ENCODE measurements around the gene ZFP64.
A peak's percentile ranks its signal among the peaks of the same experiment; 100 is the strongest.

ZFP64 gene

GRCh38 chr20:52130406-52130805 lies 61.2 kb downstream of the ZFP64 start:
- DNase-seq (ENCODE audit: low read depth), result no peak
- TF ChIP-seq, protein P1, sequence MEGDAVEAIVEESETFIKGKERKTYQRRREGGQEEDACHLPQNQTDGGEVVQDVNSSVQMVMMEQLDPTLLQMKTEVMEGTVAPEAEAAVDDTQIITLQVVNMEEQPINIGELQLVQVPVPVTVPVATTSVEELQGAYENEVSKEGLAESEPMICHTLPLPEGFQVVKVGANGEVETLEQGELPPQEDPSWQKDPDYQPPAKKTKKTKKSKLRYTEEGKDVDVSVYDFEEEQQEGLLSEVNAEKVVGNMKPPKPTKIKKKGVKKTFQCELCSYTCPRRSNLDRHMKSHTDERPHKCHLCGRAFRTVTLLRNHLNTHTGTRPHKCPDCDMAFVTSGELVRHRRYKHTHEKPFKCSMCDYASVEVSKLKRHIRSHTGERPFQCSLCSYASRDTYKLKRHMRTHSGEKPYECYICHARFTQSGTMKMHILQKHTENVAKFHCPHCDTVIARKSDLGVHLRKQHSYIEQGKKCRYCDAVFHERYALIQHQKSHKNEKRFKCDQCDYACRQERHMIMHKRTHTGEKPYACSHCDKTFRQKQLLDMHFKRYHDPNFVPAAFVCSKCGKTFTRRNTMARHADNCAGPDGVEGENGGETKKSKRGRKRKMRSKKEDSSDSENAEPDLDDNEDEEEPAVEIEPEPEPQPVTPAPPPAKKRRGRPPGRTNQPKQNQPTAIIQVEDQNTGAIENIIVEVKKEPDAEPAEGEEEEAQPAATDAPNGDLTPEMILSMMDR (IDR thresholded peaks at IDR 0.05; ENCODE audit: low read depth, low read length), result no peak
- TF ChIP-seq MYC (IDR thresholded peaks at IDR 0.05; ENCODE audit: low read depth, low read length), result no peak
- no peak overlapping the region for H3K4me3 ChIP-seq (ENCODE audit: low read depth, low read length)

- no peak overlapping the region for H3K4me3 ChIP-seq (ENCODE audit: low read depth, low read length)
- DNase-seq (ENCODE audit: low read depth), result no peak
- TF ChIP-seq MYC (IDR thresholded peaks at IDR 0.05; ENCODE audit: low read depth, low read length), result no peak
- TF ChIP-seq, protein P1 (IDR thresholded peaks at IDR 0.05; ENCODE audit: low read depth, low read length), result no peak
- TF ChIP-seq POLR2A (IDR thresholded peaks at IDR 0.05; ENCODE audit: extremely low read depth, insufficient read length), result no peak
- TF ChIP-seq, protein P2, sequence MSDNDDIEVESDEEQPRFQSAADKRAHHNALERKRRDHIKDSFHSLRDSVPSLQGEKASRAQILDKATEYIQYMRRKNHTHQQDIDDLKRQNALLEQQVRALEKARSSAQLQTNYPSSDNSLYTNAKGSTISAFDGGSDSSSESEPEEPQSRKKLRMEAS (IDR thresholded peaks at IDR 0.05; ENCODE audit: low read depth, low read length), result no peak
These were observed 62.0 kb downstream of the ZFP64 start for GRCh38 chr20:52129611-52130010.

DNA sequence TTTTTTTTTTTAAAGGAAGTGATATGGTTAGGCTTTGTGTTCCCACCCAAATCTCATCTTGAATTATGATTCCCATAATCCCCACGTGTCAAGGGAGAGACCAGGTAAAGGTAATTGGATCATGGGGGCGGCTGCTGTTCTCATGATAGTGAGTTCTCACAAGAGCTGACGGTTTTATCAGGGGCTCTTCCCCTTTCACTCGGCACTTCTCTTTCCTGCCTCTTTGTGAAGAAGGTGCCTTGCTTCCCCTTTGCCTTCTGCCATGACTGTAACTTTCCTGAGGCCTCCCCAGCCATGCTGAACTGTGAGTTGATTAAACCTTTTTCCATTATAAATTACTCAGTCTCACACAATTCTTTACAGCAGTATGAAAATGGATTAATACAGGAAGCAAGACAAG lies 64.3 kb downstream of the ZFP64 start:
- H3K4me3 ChIP-seq (ENCODE audit: low read depth, low read length), result no peak overlapping the region
- TF ChIP-seq POLR2A (IDR thresholded peaks at IDR 0.05; ENCODE audit: extremely low read depth, insufficient read length) (no peak), MYC (IDR thresholded peaks at IDR 0.05; ENCODE audit: low read depth, low read length) (no peak)
- TF ChIP-seq, protein P1 (IDR thresholded peaks at IDR 0.05; ENCODE audit: low read depth, low read length), result no peak
- TF ChIP-seq, protein P2 (IDR thresholded peaks at IDR 0.05; ENCODE audit: low read depth, low read length), result no peak
- DNase-seq (ENCODE audit: low read depth), result peak; percentile 54

DNA sequence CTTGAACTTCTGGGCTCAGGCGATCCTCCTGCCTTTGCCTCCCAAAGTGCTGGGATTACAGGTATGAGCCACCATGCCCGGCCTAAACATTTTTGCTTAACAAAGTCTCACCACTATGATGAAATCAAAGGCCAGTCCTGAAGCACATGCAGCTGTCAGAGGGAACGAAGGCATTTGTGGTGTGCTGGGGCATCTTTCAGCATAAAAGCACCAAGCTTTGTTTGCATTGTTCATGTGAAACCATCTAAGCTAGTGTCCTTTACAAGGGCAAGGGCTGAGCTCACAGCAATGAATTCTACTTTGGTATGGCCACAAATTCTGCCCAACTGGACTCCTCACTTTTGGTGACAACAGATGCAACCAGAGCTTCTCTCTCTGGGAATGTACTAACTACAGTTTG lies 66.8 kb downstream of the ZFP64 start:
- H3K4me3 ChIP-seq (ENCODE audit: low read depth, low read length), result no peak overlapping the region
- TF ChIP-seq POLR2A (IDR thresholded peaks at IDR 0.05; ENCODE audit: extremely low read depth, insufficient read length) (no peak), MYC (IDR thresholded peaks at IDR 0.05; ENCODE audit: low read depth, low read length) (no peak)
- TF ChIP-seq, protein P2 (IDR thresholded peaks at IDR 0.05; ENCODE audit: low read depth, low read length), result no peak
- no peak for DNase-seq (ENCODE audit: low read depth)

- no peak for DNase-seq (ENCODE audit: low read depth)
- H3K4me3 ChIP-seq (ENCODE audit: low read depth, low read length), result no peak overlapping the region
- TF ChIP-seq POLR2A (IDR thresholded peaks at IDR 0.05; ENCODE audit: extremely low read depth, insufficient read length), result no peak
- TF ChIP-seq, protein P2 (IDR thresholded peaks at IDR 0.05; ENCODE audit: low read depth, low read length), result no peak
- no peak for TF ChIP-seq MYC (IDR thresholded peaks at IDR 0.05; ENCODE audit: low read depth, low read length)
- TF ChIP-seq, protein P1 (IDR thresholded peaks at IDR 0.05; ENCODE audit: low read depth, low read length), result no peak
These were observed 72.9 kb downstream of the ZFP64 start for GRCh38 chr20:52118696-52119095.

DNA sequence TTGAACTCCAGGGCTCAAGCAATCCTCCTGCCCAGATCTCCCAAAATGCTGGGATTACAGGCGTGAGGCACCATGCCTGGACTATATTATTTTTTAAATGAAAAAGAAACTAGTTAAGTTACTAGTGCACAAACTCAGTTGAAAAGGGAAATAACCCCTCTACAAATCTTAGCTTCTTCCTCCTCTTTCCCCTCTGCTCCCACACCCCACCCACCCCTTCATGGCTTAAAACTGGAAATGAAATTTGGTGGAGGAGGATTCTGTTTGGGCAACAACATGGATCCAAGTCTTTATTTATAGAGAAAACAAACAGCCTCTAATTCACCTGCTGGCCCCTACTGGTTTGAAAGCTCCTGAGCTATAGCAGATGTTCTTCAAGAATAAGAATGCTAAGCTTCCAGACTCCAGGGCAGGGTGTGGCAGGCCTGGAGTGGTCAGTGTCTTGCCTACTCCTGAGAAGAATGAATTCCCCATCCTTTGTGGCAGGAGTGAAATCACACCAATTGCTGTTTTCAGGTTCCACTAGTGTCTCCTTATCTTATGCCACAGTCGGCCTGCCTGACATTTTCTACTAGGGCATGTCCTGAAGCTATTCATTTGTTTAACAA lies 73.5 kb downstream of the ZFP64 start:
- no peak for DNase-seq (ENCODE audit: low read depth)
- TF ChIP-seq, protein P2 (IDR thresholded peaks at IDR 0.05; ENCODE audit: low read depth, low read length), result no peak
- TF ChIP-seq, protein P1 (IDR thresholded peaks at IDR 0.05; ENCODE audit: low read depth, low read length), result no peak
- TF ChIP-seq POLR2A (IDR thresholded peaks at IDR 0.05; ENCODE audit: extremely low read depth, insufficient read length), result no peak
- TF ChIP-seq MYC (IDR thresholded peaks at IDR 0.05; ENCODE audit: low read depth, low read length), result no peak
- no peak overlapping the region for H3K4me3 ChIP-seq (ENCODE audit: low read depth, low read length)
